ENCODE data around the gene RPL28. TPM values are rescaled to one million over a fixed set of nuclear protein-coding genes. Genes with fewer than 3 reads are reported as not detected.

The RPL28 gene
- total and polyA plus RNA-seq, 2 donors (not counting 3 experiments of a cell fraction or from before 2014, with no cell fraction given): 1,872 to 3,435 TPM

GRCh38 chr19:55353356-55353802, 32.4 kb upstream of the RPL28 start:
- TF ChIP-seq GATA2 (IDR thresholded peaks at IDR 0.05; ENCODE audit: insufficient read depth, insufficient read length, low read depth, low read length): no peak
- TF ChIP-seq EZH2 (IDR thresholded peaks at IDR 0.05; ENCODE audit: borderline replicate concordance, low read depth, low read length, severe bottlenecking): peak; percentile 53
- POLR2A ChIA-PET: interaction anchor here (0.7 kb wide), 1 partner anchor 54 kb away, joined by 3 read pairs; the partner anchor contains the start of gene UBE2S
- CTCF ChIA-PET: interaction anchor here (0.8 to 1.0 kb wide), 2 partner anchors 14 to 65 kb away, joined by 3 read pairs; partner anchors contain the start of gene KMT5C

GRCh38 chr19:55353803-55354697, 31.7 kb upstream of the RPL28 start:
- Histone ChIP-seq H3K9me3 (replicated peaks; ENCODE audit: control insufficient read depth, insufficient read depth, low read length) (no peaks in the 10 kb centered on the region), H3K9me1 (replicated peaks; ENCODE audit: control insufficient read depth, extremely low read depth, insufficient read depth, low read length) (no peaks in the 10 kb centered on the region), H3K9ac (replicated peaks; ENCODE audit: extremely low read depth, insufficient read depth, low read length) (no peak overlapping the region), H2AFZ (ENCODE audit: low read depth, low read length) (peak overlapping the region; percentile 84), H3K79me2 (ENCODE audit: control insufficient read depth, insufficient read depth, low read length) (no peaks in the 10 kb centered on the region), H3K4me2 (ENCODE audit: insufficient read depth, low read length) (peak overlapping the region; percentile 73), H4K20me1 (replicated peaks; ENCODE audit: control insufficient read depth, extremely low read depth, insufficient read depth, low read length) (no peaks in the 10 kb centered on the region), H3K27ac (ENCODE audit: insufficient read depth, low read depth, low read length) (no peak overlapping the region), H3K4me3 (replicated peaks in 1 of 3; ENCODE audit: insufficient read depth in 1 of 3, low read depth in 1 of 3, low read length in 3 of 3) (peak overlapping the region; percentile 8 to 26 (median 22)), H3K36me3 (ENCODE audit: control insufficient read depth in 2 of 2, extremely low read depth in 1 of 2, insufficient read depth in 2 of 2, low read length in 2 of 2) (no peaks in the 10 kb centered on the region), H3K27me3 (ENCODE audit: control insufficient read depth in 2 of 2, insufficient read depth in 2 of 2, low read length in 2 of 2) (peaks cover 26 to 31% of the 10 kb centered on the region in 2 experiments), H3K4me1 (ENCODE audit: control insufficient read depth, extremely low read depth, insufficient read depth, low read length) (peaks cover 4% of the 10 kb centered on the region)
- BruUV-seq (replicated peaks): no TSS peak
- dilution Hi-C loops (cut with MboI; ENCODE audit: extremely low pct_ligation_motif_present, low sequenced_read_pairs): no loop called here
- intact Hi-C loops (cut with micrococcal nuclease): loop anchor here (1.0 kb wide), 1 partner anchor 15 kb away; the partner anchor contains the start of gene KMT5C
- peak; percentile 71 for DNase-seq (ENCODE audit: low read depth, low spot score)
- ChIA-PET CTCF (interaction anchor here (0.6 kb wide), 1 partner anchor 208 kb away, joined by 4 read pairs; no protein-coding TSS in a partner anchor), POLR2A (interaction anchor here (0.7 kb wide), 1 partner anchor 53 kb away, joined by 3 read pairs; the partner anchor contains the start of gene UBE2S)
- FAIRE-seq: peak; percentile 18
- peak; percentile 33 for TF ChIP-seq EZH2 (IDR thresholded peaks at IDR 0.05; ENCODE audit: borderline replicate concordance, low read depth, low read length, severe bottlenecking)
- no peak for TF ChIP-seq MAX (IDR thresholded peaks at IDR 0.05; ENCODE audit: insufficient read depth, insufficient read length)

More at GRCh38 chr19:55353356-55353802, 32.4 kb upstream of the RPL28 start:
- Histone ChIP-seq H3K9me3 (replicated peaks; ENCODE audit: control insufficient read depth, insufficient read depth, low read length) (no peaks in the 10 kb centered on the region), H3K4me2 (ENCODE audit: insufficient read depth, low read length) (peak overlapping the region; percentile 73), H4K20me1 (replicated peaks; ENCODE audit: control insufficient read depth, extremely low read depth, insufficient read depth, low read length) (no peaks in the 10 kb centered on the region), H3K4me3 (replicated peaks in 1 of 3; ENCODE audit: insufficient read depth in 1 of 3, low read depth in 1 of 3, low read length in 3 of 3) (peak overlapping the region in 2 of 3 experiments; percentile 8 to 26), H3K4me1 (ENCODE audit: control insufficient read depth, extremely low read depth, insufficient read depth, low read length) (peaks cover 4% of the 10 kb centered on the region), H3K27ac (ENCODE audit: insufficient read depth, low read depth, low read length) (no peak overlapping the region), H3K36me3 (ENCODE audit: control insufficient read depth in 2 of 2, extremely low read depth in 1 of 2, insufficient read depth in 2 of 2, low read length in 2 of 2) (no peaks in the 10 kb centered on the region), H3K27me3 (ENCODE audit: control insufficient read depth in 2 of 2, insufficient read depth in 2 of 2, low read length in 2 of 2) (peaks cover 26 to 31% of the 10 kb centered on the region in 2 experiments), H3K9ac (replicated peaks; ENCODE audit: extremely low read depth, insufficient read depth, low read length) (no peak overlapping the region), H3K9me1 (replicated peaks; ENCODE audit: control insufficient read depth, extremely low read depth, insufficient read depth, low read length) (no peaks in the 10 kb centered on the region), H2AFZ (ENCODE audit: low read depth, low read length) (peak overlapping the region; percentile 84), H3K79me2 (ENCODE audit: control insufficient read depth, insufficient read depth, low read length) (no peaks in the 10 kb centered on the region)
- DNase-seq (ENCODE audit: low read depth, low spot score): no peak
- intact Hi-C loops (cut with micrococcal nuclease) (loop anchor here (1.0 kb wide), 1 partner anchor 14 kb away; the partner anchor contains the start of gene KMT5C), dilution Hi-C loops (cut with MboI; ENCODE audit: extremely low pct_ligation_motif_present, low sequenced_read_pairs) (no loop called here)
- BruUV-seq (replicated peaks): no TSS peak
- FAIRE-seq: no peak
